IMR-90 (cell line): ENCODE measurements around the gene TUSC2. TPM values are rescaled to one million over a fixed set of nuclear protein-coding genes. Genes with fewer than 3 reads are reported as not detected.

Experiments
- ATAC-seq: fragments of 200-7000 bp; cut with Tn5 transposase; 2 replicates; pipeline ENCODE4 v1.9.1; 2020; ENCODE audit warnings: low read depth, mild to moderate bottlenecking, moderate library complexity
- BruUV-seq: library from RNA; stranded (reverse); fragments of 400-500 nt; replicated peaks from 2 replicates; lab custom pipeline; 2021; lab: Mats Ljungman, UMichigan
- CTCF ChIA-PET: fragments of 300-600 bp; formaldehyde crosslinking; extraction: SDS; loops from one replicate; lab custom pipeline; 2021; ENCODE audit warnings: antibody characterized with exemption; lab: Yijun Ruan, JAX
- POLR2A ChIA-PET: fragments of 300-600 bp; sonication (Branson Sonifier 250); formaldehyde crosslinking; loops from one replicate; lab custom pipeline; 2022; ENCODE audit warnings: antibody characterized with exemption; ENCODE audit not compliant: unreplicated experiment; lab: Charles Lee
- DNase-seq: peaks from one replicate; pipeline ENCODE4 v3.0.0; 2013
- H2AFZ ChIP-seq: replicated peaks from 2 replicates; pipeline ENCODE3; 2013; ENCODE audit warnings: low read length, mild to moderate bottlenecking; ENCODE audit not compliant: poor library complexity
- H2AK5ac ChIP-seq: 2 replicates; pipeline ENCODE4 v1.6.1; 2013; ENCODE audit warnings: low read depth, low read length, inconsistent platforms
- H2AK9ac ChIP-seq: replicated peaks from 2 replicates; pipeline ENCODE3; 2013; ENCODE audit warnings: mild to moderate bottlenecking, low read depth, low read length, moderate library complexity; ENCODE audit not compliant: poor library complexity
- H2BK120ac ChIP-seq: 2 replicates; pipeline ENCODE4 v1.6.1; 2013; ENCODE audit warnings: low read depth, low read length, inconsistent platforms
- H2BK15ac ChIP-seq: 3 replicates; pipeline ENCODE4 v1.6.1; 2013; ENCODE audit warnings: low read depth, low read length, inconsistent platforms
- H2BK20ac ChIP-seq: 2 replicates; pipeline ENCODE4 v1.6.1; 2013; ENCODE audit warnings: low read depth, mild to moderate bottlenecking, inconsistent platforms, low read length, moderate library complexity
- H2BK5ac ChIP-seq: 2 replicates; pipeline ENCODE4 v1.6.1; 2013; ENCODE audit warnings: mild to moderate bottlenecking, low read depth, low read length, inconsistent platforms; ENCODE audit not compliant: poor library complexity, severe bottlenecking
- H3K14ac ChIP-seq: replicated peaks from 2 replicates; pipeline ENCODE4 v1.6.1; 2013; ENCODE audit warnings: low read depth, low read length, inconsistent platforms
- H3K18ac ChIP-seq: 2 replicates; pipeline ENCODE4 v1.6.1; 2013; ENCODE audit warnings: low read depth, low read length, control low read depth
- H3K23ac ChIP-seq: 2 replicates; pipeline ENCODE4 v1.6.1; 2013; ENCODE audit warnings: low read depth, low read length, inconsistent platforms
- H3K27ac ChIP-seq: 2 replicates; pipeline ENCODE4 v1.5.1; 2013; ENCODE audit warnings: mild to moderate bottlenecking, control low read depth, low read length; ENCODE audit not compliant: insufficient read depth
- H3K27me3 ChIP-seq: 2 replicates; pipeline ENCODE4 v1.6.1; 2013; ENCODE audit warnings: low read length; ENCODE audit not compliant: control insufficient read depth, insufficient read depth
- H3K36me3 ChIP-seq: 2 replicates; pipeline ENCODE4 v1.6.1; 2013; ENCODE audit warnings: low read length, mixed read lengths; ENCODE audit not compliant: control insufficient read depth, insufficient read depth
- H3K4ac ChIP-seq: 2 replicates; pipeline ENCODE4 v1.6.1; 2013; ENCODE audit warnings: low read depth, low read length, inconsistent platforms
- H3K4me1 ChIP-seq: 2 replicates; pipeline ENCODE4 v1.6.1; 2013; ENCODE audit warnings: low read length, mixed read lengths; ENCODE audit not compliant: control insufficient read depth, insufficient read depth
- H3K4me2 ChIP-seq: 2 replicates; pipeline ENCODE4 v1.6.1; 2013; ENCODE audit warnings: low read depth, mild to moderate bottlenecking, control low read depth, low read length, moderate library complexity
- H3K4me3 ChIP-seq: 2 replicates; pipeline ENCODE4 v1.5.1; 2013; ENCODE audit warnings: low read depth, mild to moderate bottlenecking, control low read depth, low read length, moderate library complexity; ENCODE audit not compliant: insufficient read depth
- H3K56ac ChIP-seq: 2 replicates; pipeline ENCODE4 v1.6.1; 2013; ENCODE audit warnings: low read length, inconsistent platforms; ENCODE audit not compliant: insufficient read depth; ENCODE audit errors: extremely low read depth
- H3K79me1 ChIP-seq, 2 experiments: 2 replicates each; pipeline ENCODE4 v1.6.1; 2013; ENCODE audit warnings: low read length in 2 of 2, inconsistent platforms in 1 of 2, low read depth in 1 of 2
- H3K9ac ChIP-seq: 2 replicates; pipeline ENCODE4 v1.6.1; 2013; ENCODE audit warnings: low read depth, low read length, control low read depth
- H3K9me1 ChIP-seq: 2 replicates; pipeline ENCODE4 v1.6.1; 2013; ENCODE audit warnings: low read length, inconsistent platforms; ENCODE audit not compliant: insufficient read depth
- H3K9me3 ChIP-seq: 2 replicates; pipeline ENCODE4 v1.6.1; 2013; ENCODE audit warnings: low read length; ENCODE audit not compliant: control insufficient read depth, insufficient read depth
- H4K20me1 ChIP-seq: 2 replicates; pipeline ENCODE4 v1.6.1; 2013; ENCODE audit warnings: low read length, inconsistent platforms; ENCODE audit not compliant: insufficient read depth
- H4K5ac ChIP-seq: 2 replicates; pipeline ENCODE4 v1.6.1; 2013; ENCODE audit warnings: mild to moderate bottlenecking, low read depth, low read length, control low read depth
- H4K8ac ChIP-seq, 2 experiments: 2 replicates each; pipeline ENCODE4 v1.6.1; 2013; ENCODE audit warnings: low read depth in 2 of 2, low read length in 2 of 2, control low read depth in 1 of 2, inconsistent platforms in 1 of 2
- H4K91ac ChIP-seq: 2 replicates; pipeline ENCODE4 v1.6.1; 2013; ENCODE audit warnings: low read depth, low read length, inconsistent platforms; ENCODE audit not compliant: insufficient read depth
- BHLHE40 ChIP-seq: fragments of 150-350 bp; IDR thresholded peaks from 2 replicates; pipeline ENCODE4 v1.6.1; 2016; ENCODE audit warnings: mild to moderate bottlenecking, low read depth, low read length
- CHD1 ChIP-seq: IDR thresholded peaks from 2 replicates; pipeline ENCODE4 v1.6.1; 2012; ENCODE audit warnings: low read depth, low read length, improper control_type of control experiment
- FOS ChIP-seq: fragments of 150-350 bp; IDR thresholded peaks from 2 replicates; pipeline ENCODE4 v1.6.1; 2016; ENCODE audit warnings: low read depth, low read length
- MAFK ChIP-seq: IDR thresholded peaks from 2 replicates; pipeline ENCODE4 v1.6.1; 2012; ENCODE audit warnings: low read depth, low read length, improper control_type of control experiment
- MAZ ChIP-seq: IDR thresholded peaks from 2 replicates; pipeline ENCODE4 v1.6.1; 2012; ENCODE audit warnings: low read depth, mild to moderate bottlenecking, low read length, improper control_type of control experiment, moderate library complexity, borderline replicate concordance
- MXI1 ChIP-seq: IDR thresholded peaks from 2 replicates; pipeline ENCODE4 v1.6.1; 2012; ENCODE audit warnings: low read depth, mild to moderate bottlenecking, low read length, moderate library complexity, borderline replicate concordance
- NFE2L2 ChIP-seq: fragments of 150-350 bp; IDR thresholded peaks from 2 replicates; pipeline ENCODE4 v1.6.1; 2016; ENCODE audit warnings: low read depth, mild to moderate bottlenecking, low read length
- RAD21 ChIP-seq: IDR thresholded peaks from 2 replicates; pipeline ENCODE4 v1.6.1; 2012; ENCODE audit warnings: low read length, improper control_type of control experiment
- RCOR1 ChIP-seq: IDR thresholded peaks from 2 replicates; pipeline ENCODE4 v1.6.1; 2012; ENCODE audit warnings: mild to moderate bottlenecking, low read length, improper control_type of control experiment; ENCODE audit not compliant: insufficient replicate concordance
- RFX5 ChIP-seq: IDR thresholded peaks from 2 replicates; pipeline ENCODE4 v1.8.0; 2012; ENCODE audit warnings: low read depth, mild to moderate bottlenecking, low read length, moderate library complexity
- SMC3 ChIP-seq: fragments of 150-350 bp; IDR thresholded peaks from 2 replicates; pipeline ENCODE4 v1.6.1; 2016; ENCODE audit warnings: low read depth, mild to moderate bottlenecking, antibody characterized with exemption, low read length, moderate library complexity
- WGBS, 2 experiments: methylation state at CpG; one replicate each; pipeline versions ENCODE4 v1.1.5 to v1.1.7; 2013; ENCODE audit warnings: missing lambda C conversion rate in 2 of 2; ENCODE audit not compliant: insufficient read length in 1 of 2; ENCODE audit errors: extremely low coverage in 2 of 2; 5-methylcytosine and 5-hydroxymethylcytosine counted together
- dilution Hi-C: fragments of 300-500 bp; cut with HindIII; formaldehyde crosslinking; loops from one replicate; pipeline ENCODE4 v1.14.3; 2018; ENCODE audit warnings: low sequenced_read_pairs; ENCODE audit not compliant: unreplicated experiment
- in situ Hi-C: fragments of 300-500 bp; cut with MboI; formaldehyde crosslinking; loops from 3 replicates; pipeline ENCODE4 v1.14.3; 2019; ENCODE audit warnings: low sequenced_read_pairs, inconsistent platforms, mixed read lengths
- intact Hi-C: fragments of 100-400 bp; cut with micrococcal nuclease; formaldehyde crosslinking; loops from 2 replicates; pipeline ENCODE4 v1.10.0; 2022
- polyA plus RNA-seq, 3 experiments: library from polyadenylated mRNA; depleted of rRNA; stranded (reverse); fragments of >200 nt; gene quantifications; 2 replicates each; pipeline ENCODE4 v1.2.3, GENCODE V29; 2012; ENCODE audit warnings: low replicate concordance in 1 of 3
- total RNA-seq: library from RNA; depleted of rRNA; stranded (reverse); fragments of >200 nt; gene quantifications from 2 replicates; pipeline ENCODE4 v1.2.3, GENCODE V29; 2012
- TF ChIP-seq, protein P1 (sequence below): conservative IDR thresholded peaks from 2 replicates; pipeline ENCODE4 v1.5.1; 2012; ENCODE audit warnings: mild to moderate bottlenecking, low read depth, low read length, improper control_type of control experiment
- TF ChIP-seq, protein P2 (sequence below): fragments of 150-350 bp; IDR thresholded peaks from 2 replicates; pipeline ENCODE4 v1.6.1; 2016; ENCODE audit warnings: low read depth, mild to moderate bottlenecking, low read length, moderate library complexity, borderline replicate concordance

The TUSC2 gene
- total and polyA plus RNA-seq, 2 of the 4 experiments (the other 2 are of a cell fraction): 13.4 to 24.0 TPM

DNA sequence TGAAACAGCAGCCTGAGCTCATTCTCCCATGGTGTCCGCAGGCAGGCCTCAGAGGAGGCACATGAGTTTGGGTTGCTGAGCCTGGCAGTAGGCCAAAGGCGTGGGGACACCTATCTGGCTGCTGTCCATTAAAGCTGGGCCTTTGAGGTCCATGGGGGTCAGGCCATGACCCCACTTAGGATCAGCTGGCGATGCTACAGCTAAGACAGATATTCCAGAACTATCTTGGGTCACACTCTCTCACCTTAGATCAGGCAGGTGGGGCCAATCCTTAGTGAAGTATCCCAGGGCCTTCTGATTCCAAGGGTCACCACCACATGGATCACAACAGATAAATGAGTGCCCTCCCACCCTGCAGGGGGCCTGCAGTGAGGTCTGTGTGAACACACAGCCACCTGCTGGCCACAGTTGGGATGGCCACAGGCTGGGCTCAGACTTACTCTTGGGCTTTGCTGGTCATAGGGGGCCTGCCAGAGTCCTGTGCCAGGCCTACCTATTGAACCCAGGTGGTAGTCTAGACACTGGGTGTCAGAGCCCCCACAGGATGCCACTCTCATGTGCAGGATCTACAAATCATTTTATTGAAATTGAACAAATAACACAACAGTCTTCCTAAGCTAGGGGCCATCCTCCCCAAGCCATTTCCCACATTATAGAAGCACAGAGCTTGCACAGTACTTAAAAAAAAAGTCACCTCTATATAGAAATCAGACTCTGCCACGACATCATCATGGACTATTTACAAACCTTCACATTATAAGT, 3.5 kb downstream of the TUSC2 start:
- Histone ChIP-seq H3K9ac (no peak overlapping the region), H2AK9ac (peak overlapping the region; percentile 82), H2BK15ac (no peak overlapping the region), H2AK5ac (no peak overlapping the region), H3K9me1 (peaks cover 5% of the 10 kb centered on the region), H3K79me1 (peaks cover 21 to 43% of the 10 kb centered on the region in 2 experiments), H4K8ac (no peak overlapping the region), H4K5ac (no peak overlapping the region), H3K9me3 (no peaks in the 10 kb centered on the region), H2BK5ac (no peak overlapping the region), H3K27me3 (no peaks in the 10 kb centered on the region), H3K27ac (no peak overlapping the region), H3K56ac (no peak overlapping the region), H2BK20ac (no peak overlapping the region), H3K4me2 (no peak overlapping the region), H4K20me1 (peaks cover 12% of the 10 kb centered on the region), H3K4me1 (peaks cover 24% of the 10 kb centered on the region), H3K18ac (no peak overlapping the region), H3K36me3 (peaks cover 10% of the 10 kb centered on the region), H2AFZ (peak overlapping the region; percentile 34), H2BK120ac (no peak overlapping the region), H3K23ac (no peak overlapping the region), H3K14ac (no peak overlapping the region), H3K4me3 (no peak overlapping the region), H3K4ac (no peak overlapping the region), H4K91ac (no peak overlapping the region)
- dilution Hi-C loops: no loop called here
- in situ Hi-C loops: loop anchor here (25.0 kb wide), 3 partner anchors 1063 to 1838 kb away; partner anchors contain the start of genes ABHD14B, GPR62, MANF and PCBP4
- intact Hi-C loops: loop anchor here (1.0 to 5.0 kb wide), 3 partner anchors 62 to 130 kb away; no protein-coding TSS in a partner anchor
- 45% methylated on average over 2 of the region's 4 CpGs; no CpG with 5 or more reads in 1 of the 2 experiments for WGBS, 2 experiments
- ChIA-PET CTCF (interaction anchor here (0.7 to 1.0 kb wide), 3 partner anchors 9 to 26 kb away, joined by 3 to 4 read pairs (median 4); partner anchors contain the start of genes HYAL3 and NAA80), POLR2A (interaction anchor here (1.0 kb wide), 1 partner anchor 13 kb away, joined by 4 read pairs; no protein-coding TSS in a partner anchor)
- no TSS peak for BruUV-seq
- ATAC-seq: peak; percentile 42
- peak; percentile 61 for DNase-seq
- TF ChIP-seq FOS (no peak), MAZ (peak; percentile 50; the same call in 1 of the 2 replicates), RAD21 (peak; percentile 80), MXI1 (0 out of 2 replicates have a peak, but pooled peaks have one; percentile 39), RCOR1 (no peak), RFX5 (no peak), NFE2L2 (no peak), SMC3 (peak; percentile 79), MAFK (no peak), CHD1 (no peak), BHLHE40 (no peak)
- TF ChIP-seq, protein P1, sequence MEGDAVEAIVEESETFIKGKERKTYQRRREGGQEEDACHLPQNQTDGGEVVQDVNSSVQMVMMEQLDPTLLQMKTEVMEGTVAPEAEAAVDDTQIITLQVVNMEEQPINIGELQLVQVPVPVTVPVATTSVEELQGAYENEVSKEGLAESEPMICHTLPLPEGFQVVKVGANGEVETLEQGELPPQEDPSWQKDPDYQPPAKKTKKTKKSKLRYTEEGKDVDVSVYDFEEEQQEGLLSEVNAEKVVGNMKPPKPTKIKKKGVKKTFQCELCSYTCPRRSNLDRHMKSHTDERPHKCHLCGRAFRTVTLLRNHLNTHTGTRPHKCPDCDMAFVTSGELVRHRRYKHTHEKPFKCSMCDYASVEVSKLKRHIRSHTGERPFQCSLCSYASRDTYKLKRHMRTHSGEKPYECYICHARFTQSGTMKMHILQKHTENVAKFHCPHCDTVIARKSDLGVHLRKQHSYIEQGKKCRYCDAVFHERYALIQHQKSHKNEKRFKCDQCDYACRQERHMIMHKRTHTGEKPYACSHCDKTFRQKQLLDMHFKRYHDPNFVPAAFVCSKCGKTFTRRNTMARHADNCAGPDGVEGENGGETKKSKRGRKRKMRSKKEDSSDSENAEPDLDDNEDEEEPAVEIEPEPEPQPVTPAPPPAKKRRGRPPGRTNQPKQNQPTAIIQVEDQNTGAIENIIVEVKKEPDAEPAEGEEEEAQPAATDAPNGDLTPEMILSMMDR: peak; percentile 91
- TF ChIP-seq, protein P2, sequence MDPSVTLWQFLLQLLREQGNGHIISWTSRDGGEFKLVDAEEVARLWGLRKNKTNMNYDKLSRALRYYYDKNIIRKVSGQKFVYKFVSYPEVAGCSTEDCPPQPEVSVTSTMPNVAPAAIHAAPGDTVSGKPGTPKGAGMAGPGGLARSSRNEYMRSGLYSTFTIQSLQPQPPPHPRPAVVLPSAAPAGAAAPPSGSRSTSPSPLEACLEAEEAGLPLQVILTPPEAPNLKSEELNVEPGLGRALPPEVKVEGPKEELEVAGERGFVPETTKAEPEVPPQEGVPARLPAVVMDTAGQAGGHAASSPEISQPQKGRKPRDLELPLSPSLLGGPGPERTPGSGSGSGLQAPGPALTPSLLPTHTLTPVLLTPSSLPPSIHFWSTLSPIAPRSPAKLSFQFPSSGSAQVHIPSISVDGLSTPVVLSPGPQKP: no peak
